Thoracic aorta (tissue), 2 donors: ENCODE data around the gene CCDC74A. TPM values are rescaled to one million over a fixed set of nuclear protein-coding genes. Genes with fewer than 3 reads are reported as not detected.
"Not testable (repeated sequence)": the region's sequence is repeated elsewhere in the genome, so short reads cannot be mapped to it uniquely, and the experiment has no call there.

Source experiments
- ATAC-seq: fragments of 150-250 bp; one replicate; pipeline ENCODE4 v1.8.0; 2017; ENCODE audit warnings: low read depth; ENCODE audit not compliant: insufficient number of reproducible peaks, low FRiP score
- DNase-seq: peaks from one replicate; pipeline ENCODE4 v3.0.0-alpha.2; 2020; ENCODE audit warnings: low spot score
- H3K27ac ChIP-seq, 2 donors: fragments of 200-600 bp; sonication (generic); 1 replicate in 1 of 2; 2 replicates in 1 of 2; pipeline ENCODE4 v1.5.1; 2016; ENCODE audit warnings: mild to moderate bottlenecking in 2 of 2, moderate library complexity in 2 of 2
- H3K27me3 ChIP-seq: fragments of 200-600 bp; sonication (generic); replicated peaks from 2 replicates; pipeline ENCODE4 v1.6.0; 2016; ENCODE audit warnings: mild to moderate bottlenecking; ENCODE audit not compliant: insufficient read depth
- H3K36me3 ChIP-seq: fragments of 200-600 bp; sonication (generic); one replicate; pipeline ENCODE4 v1.5.1; 2016
- H3K4me1 ChIP-seq, 2 donors: fragments of 200-600 bp; sonication (generic); 1 replicate in 1 of 2; 2 replicates in 1 of 2; pipeline versions ENCODE4 v1.5.1 to v1.6.0; 2016; ENCODE audit warnings: low read depth in 2 of 2, mild to moderate bottlenecking in 1 of 2; ENCODE audit not compliant: control insufficient read depth in 1 of 2
- H3K4me3 ChIP-seq: fragments of 200-600 bp; sonication (generic); 2 replicates; pipeline ENCODE4 v1.5.1; 2016; ENCODE audit warnings: mild to moderate bottlenecking
- H3K9me3 ChIP-seq: fragments of 200-600 bp; sonication (generic); 2 replicates; pipeline ENCODE4 v1.5.1; 2016
- CTCF ChIP-seq: fragments of 200-600 bp; sonication (generic); IDR thresholded peaks from one replicate; pipeline ENCODE4 v1.5.1; 2019; ENCODE audit warnings: antibody characterized with exemption
- total RNA-seq, 2 donors: library from RNA; depleted of rRNA; stranded (reverse); fragments of >200 nt; gene quantifications; one replicate each; pipeline versions ENCODE4 v1.1.0 to v1.2.3, GENCODE V29; 2016

The CCDC74A gene
- total RNA-seq, 2 donors from 2014 or later, result 2.6 to 13.9 TPM

DNA sequence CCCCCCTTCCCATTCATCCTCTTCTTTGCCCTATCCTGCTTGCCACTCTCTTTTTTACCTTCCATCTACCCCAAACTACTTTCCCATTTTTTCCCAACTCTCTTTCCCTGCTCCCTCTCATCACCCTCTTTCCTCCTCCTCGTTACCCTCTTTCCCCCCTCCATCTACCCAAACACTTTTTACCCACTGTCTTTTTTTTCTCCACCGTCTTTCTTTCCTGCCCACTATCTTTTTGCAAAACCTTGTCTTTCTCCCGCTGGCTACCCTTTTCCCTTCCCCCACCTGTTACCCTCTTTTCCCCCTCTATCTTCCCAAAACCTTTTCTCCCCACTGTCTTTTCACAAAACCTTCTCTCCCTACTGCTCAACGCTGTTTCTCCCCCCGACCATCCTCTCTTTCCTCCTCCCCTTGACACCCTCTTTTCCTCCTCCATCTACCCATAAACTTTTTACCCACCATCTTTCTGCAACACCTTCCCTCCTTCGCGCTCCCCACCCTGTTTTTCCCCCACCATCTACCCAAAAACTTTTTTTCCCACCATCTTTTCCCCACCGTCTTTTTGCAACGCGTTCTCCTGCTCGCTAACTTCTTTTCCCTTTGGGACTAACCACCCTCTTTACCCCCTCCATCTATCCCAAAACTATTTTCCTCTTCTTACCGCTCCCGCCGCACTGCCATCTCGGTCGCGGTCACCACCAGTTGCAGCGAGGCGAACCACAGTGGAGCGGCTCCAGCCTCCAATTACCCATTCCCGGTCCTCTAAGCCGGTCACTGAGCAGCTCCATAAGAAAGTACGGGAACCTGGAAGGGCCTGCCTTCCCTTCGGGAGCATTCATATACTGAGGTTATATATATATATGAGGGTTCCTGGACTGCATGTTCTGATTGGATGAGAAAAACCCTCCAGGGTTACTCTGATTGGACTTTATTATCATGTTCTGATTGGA is 15.0 kb downstream of the CCDC74A start:
- H3K27ac ChIP-seq, result no peak overlapping the region
- no peak for ATAC-seq
- H3K4me3 ChIP-seq, result no peak overlapping the region
- no peak for DNase-seq
- no peaks in the 10 kb centered on the region for H3K27me3 ChIP-seq
- no peak for TF ChIP-seq CTCF
- no peaks in the 10 kb centered on the region for H3K9me3 ChIP-seq
- no peaks in the 10 kb centered on the region for H3K36me3 ChIP-seq
- H3K4me1 ChIP-seq, result no peaks in the 10 kb centered on the region

GRCh38 chr2:131543385-131543891 is 15.8 kb downstream of the CCDC74A start:
- no peak for ATAC-seq
- Histone ChIP-seq H3K36me3 (no peaks in the 10 kb centered on the region), H3K9me3 (no peaks in the 10 kb centered on the region), H3K27me3 (no peaks in the 10 kb centered on the region), H3K4me3 (no peak overlapping the region), H3K4me1 (no peaks in the 10 kb centered on the region), H3K27ac (no peak overlapping the region)
- TF ChIP-seq CTCF, result no peak
- DNase-seq, result no peak

- not testable (repeated sequence) for H3K4me3 ChIP-seq, H3K36me3 ChIP-seq, ATAC-seq, DNase-seq, H3K27ac ChIP-seq, H3K27me3 ChIP-seq, H3K4me1 ChIP-seq, H3K9me3 ChIP-seq
These were observed 16.5 kb downstream of the CCDC74A start for GRCh38 chr2:131544006-131544812.

DNA sequence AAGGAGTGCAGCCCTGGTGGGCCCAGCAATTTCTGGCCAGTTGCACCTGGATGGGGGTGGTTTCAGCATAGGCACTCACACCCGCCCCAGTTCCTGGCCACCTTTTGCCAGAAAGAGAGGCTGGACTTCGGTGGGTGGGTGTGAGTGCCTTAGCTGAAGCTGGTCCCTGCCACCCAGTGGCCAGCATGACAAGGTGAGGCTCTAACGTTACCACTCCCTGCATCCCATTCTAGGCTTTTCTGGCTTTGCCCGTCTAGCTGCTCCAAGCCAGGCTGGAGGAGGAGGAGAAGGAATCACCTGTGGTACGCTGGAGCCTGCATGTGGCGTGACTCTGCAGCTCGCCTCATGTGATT is 17.1 kb downstream of the CCDC74A start:
- H3K4me1 ChIP-seq, H3K9me3 ChIP-seq, ATAC-seq, DNase-seq, H3K4me3 ChIP-seq, H3K27me3 ChIP-seq, H3K36me3 ChIP-seq, H3K27ac ChIP-seq: not testable (repeated sequence)

GRCh38 chr2:131552871-131553270 is 25.2 kb downstream of the CCDC74A start:
- H3K36me3 ChIP-seq, result no peaks in the 10 kb centered on the region
- no peak overlapping the region for H3K4me3 ChIP-seq
- no peaks in the 10 kb centered on the region for H3K4me1 ChIP-seq
- TF ChIP-seq CTCF, result no peak
- DNase-seq (no peak), ATAC-seq (no peak)
- no peaks in the 10 kb centered on the region for H3K27me3 ChIP-seq
- no peak overlapping the region for H3K27ac ChIP-seq
- no peaks in the 10 kb centered on the region for H3K9me3 ChIP-seq

DNA sequence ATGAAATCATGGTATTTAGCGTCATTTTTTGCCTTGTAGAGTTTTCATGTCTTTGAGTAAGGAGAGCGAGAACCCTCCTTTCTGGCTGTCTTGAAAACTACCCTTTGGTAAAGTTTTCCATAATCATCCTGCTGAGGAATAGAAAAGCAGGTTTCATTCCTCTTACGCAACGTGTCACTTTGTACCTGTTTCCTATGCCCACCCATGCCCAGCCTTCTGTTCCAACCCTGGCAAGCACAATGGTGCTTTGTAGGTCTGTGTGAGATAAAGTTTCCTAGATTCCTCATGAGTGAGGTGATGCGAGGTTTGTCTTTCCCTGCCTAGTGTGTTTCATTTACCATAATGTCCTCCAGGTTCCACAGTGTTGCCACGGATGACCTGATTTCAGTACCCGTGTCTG is 29.3 kb downstream of the CCDC74A start:
- no peaks in the 10 kb centered on the region for H3K4me1 ChIP-seq
- ATAC-seq (no peak), DNase-seq (no peak)
- no peaks in the 10 kb centered on the region for H3K27me3 ChIP-seq
- H3K36me3 ChIP-seq, result no peaks in the 10 kb centered on the region
- H3K9me3 ChIP-seq, result no peaks in the 10 kb centered on the region
- no peak overlapping the region for H3K4me3 ChIP-seq
- TF ChIP-seq CTCF, result no peak
- H3K27ac ChIP-seq, result no peak overlapping the region
